H1 (cell line): ENCODE measurements around the gene ARHGAP26. TPM values are rescaled to one million over a fixed set of nuclear protein-coding genes. Genes with fewer than 3 reads are reported as not detected.

Source experiments
- CTCF ChIA-PET: fragments of 300-600 bp; sonication (Branson Sonifier 250); formaldehyde crosslinking; loops from one replicate; lab custom pipeline; 2021; ENCODE audit not compliant: partially characterized antibody; lab: Charles Lee
- POLR2A ChIA-PET: fragments of 300-600 bp; sonication (Branson Sonifier 250); formaldehyde crosslinking; loops from one replicate; lab custom pipeline; 2021; ENCODE audit warnings: inconsistent platforms; ENCODE audit not compliant: partially characterized antibody; lab: Charles Lee
- DNase-seq, 2 experiments: peaks; one replicate each; pipeline versions ENCODE4 v3.0.0 to v3.0.0-alpha.2; 2010 to 2022; ENCODE audit warnings: low spot score in 2 of 2, low read depth in 1 of 2, mixed read lengths in 1 of 2
- FAIRE-seq: peaks from 2 replicates; lab custom pipeline; 2011; peaks lifted over from hg19 to GRCh38; lab: Jason Lieb, UNC
- H2AFZ ChIP-seq: 2 replicates; pipeline ENCODE4 v1.8.1; 2012; ENCODE audit warnings: low read length, inconsistent platforms
- H2AK5ac ChIP-seq: 2 replicates; pipeline ENCODE4 v1.6.1; 2013; ENCODE audit warnings: low read depth, low read length
- H2BK120ac ChIP-seq: replicated peaks from 2 replicates; pipeline ENCODE3; 2013; ENCODE audit warnings: low read depth, low read length, inconsistent platforms
- H2BK12ac ChIP-seq: 2 replicates; pipeline ENCODE4 v1.6.1; 2013; ENCODE audit warnings: low read depth, low read length
- H2BK15ac ChIP-seq: 2 replicates; pipeline ENCODE4 v1.6.1; 2013; ENCODE audit warnings: low read length
- H2BK20ac ChIP-seq: 2 replicates; pipeline ENCODE4 v1.6.1; 2013; ENCODE audit warnings: low read length
- H2BK5ac ChIP-seq: 2 replicates; pipeline ENCODE4 v1.6.1; 2013; ENCODE audit warnings: low read depth, low read length
- H3K14ac ChIP-seq: 2 replicates; pipeline ENCODE4 v1.6.1; 2013; ENCODE audit warnings: inconsistent platforms; ENCODE audit not compliant: insufficient read length
- H3K18ac ChIP-seq: 2 replicates; pipeline ENCODE4 v1.6.1; 2013; ENCODE audit warnings: low read length; ENCODE audit errors: extremely low read depth
- H3K23ac ChIP-seq: 2 replicates; pipeline ENCODE4 v1.6.1; 2013; ENCODE audit warnings: inconsistent platforms; ENCODE audit not compliant: insufficient read length
- H3K23me2 ChIP-seq: 2 replicates; pipeline ENCODE4 v1.6.1; 2013; ENCODE audit warnings: low read depth, low read length
- H3K27ac ChIP-seq: 2 replicates; pipeline ENCODE4 v1.6.1; 2011; ENCODE audit warnings: low read depth, low read length, inconsistent platforms
- H3K27me3 ChIP-seq, 4 experiments: replicated peaks in 1 of 4; 1 replicate in 1 of 4; 2 replicates in 3 of 4; pipeline versions ENCODE4 v1.6.1 to v1.8.1; 2011 to 2013; ENCODE audit warnings: low read length in 3 of 4, mild to moderate bottlenecking in 3 of 4, inconsistent platforms in 2 of 4, mixed read lengths in 2 of 4, moderate library complexity in 1 of 4; ENCODE audit not compliant: control insufficient read depth in 3 of 4, insufficient read depth in 3 of 4; ENCODE audit errors: extremely low read depth in 1 of 4
- H3K36me3 ChIP-seq, 4 experiments: 2 replicates each; pipeline versions ENCODE4 v1.6.1 to v1.8.1; 2011 to 2013; ENCODE audit warnings: mild to moderate bottlenecking in 4 of 4, low read length in 3 of 4, moderate library complexity in 2 of 4, control low read depth in 1 of 4, inconsistent platforms in 1 of 4; ENCODE audit not compliant: insufficient read depth in 4 of 4, control insufficient read depth in 2 of 4
- H3K4ac ChIP-seq: replicated peaks from 2 replicates; pipeline ENCODE3; 2013; ENCODE audit warnings: low read length, low read depth, mixed read lengths, inconsistent platforms; ENCODE audit not compliant: insufficient read length
- H3K4me1 ChIP-seq, 4 experiments: replicated peaks in 1 of 4; 1 replicate in 1 of 4; 2 replicates in 3 of 4; pipeline versions ENCODE4 v1.6.1 to v1.8.1; 2011 to 2013; ENCODE audit warnings: low read length in 3 of 4, inconsistent platforms in 2 of 4, mixed read lengths in 1 of 4; ENCODE audit not compliant: insufficient read depth in 4 of 4, control insufficient read depth in 3 of 4
- H3K4me2 ChIP-seq, 2 experiments: 2 replicates each; pipeline versions ENCODE4 v1.6.1 to v1.8.1; 2011 to 2013; ENCODE audit warnings: low read depth in 2 of 2, low read length in 2 of 2, control low read depth in 1 of 2, inconsistent platforms in 1 of 2, mild to moderate bottlenecking in 1 of 2; ENCODE audit not compliant: insufficient read depth in 1 of 2
- H3K4me3 ChIP-seq, 4 experiments: fragments of 200-600, 300-600 bp in 1 of 4; sonication (generic), shearing (Covaris generic), sonication (Bioruptor Twin) in 1 of 4; 2 replicates each; pipeline versions ENCODE4 v1.5.1 to v1.8.1; 2011 to 2016; ENCODE audit warnings: low read length in 4 of 4, low read depth in 3 of 4, control low read depth in 2 of 4, inconsistent platforms in 2 of 4, mild to moderate bottlenecking in 2 of 4, mixed read lengths in 1 of 4, moderate library complexity in 1 of 4; ENCODE audit not compliant: insufficient read depth in 2 of 4; ENCODE audit errors: extremely low read depth in 1 of 4
- H3K56ac ChIP-seq: replicated peaks from 2 replicates; pipeline ENCODE3; 2013; ENCODE audit warnings: low read depth, mild to moderate bottlenecking, mixed read lengths, low read length, inconsistent platforms; ENCODE audit not compliant: insufficient read length
- H3K79me1 ChIP-seq: 2 replicates; pipeline ENCODE4 v1.6.1; 2013; ENCODE audit warnings: low read depth, low read length, control low read depth
- H3K79me2 ChIP-seq, 2 experiments: 2 replicates each; pipeline versions ENCODE4 v1.6.1 to v1.8.1; 2012 to 2013; ENCODE audit warnings: low read length in 2 of 2, mild to moderate bottlenecking in 2 of 2, inconsistent platforms in 1 of 2; ENCODE audit not compliant: insufficient read depth in 2 of 2, control insufficient read depth in 1 of 2
- H3K9ac ChIP-seq, 4 experiments: replicated peaks in 1 of 4; 1 replicate in 1 of 4; 2 replicates in 3 of 4; pipeline versions ENCODE4 v1.6.1 to v1.8.1; 2011 to 2013; ENCODE audit warnings: low read depth in 3 of 4, low read length in 3 of 4, control low read depth in 2 of 4, mild to moderate bottlenecking in 2 of 4, moderate library complexity in 2 of 4, inconsistent platforms in 1 of 4; ENCODE audit errors: extremely low read depth in 1 of 4
- H3K9me3 ChIP-seq, 2 experiments: 2 replicates each; pipeline versions ENCODE4 v1.6.1 to v1.8.1; 2012 to 2013; ENCODE audit warnings: mild to moderate bottlenecking in 2 of 2, moderate library complexity in 2 of 2, control low read depth in 1 of 2, inconsistent platforms in 1 of 2, low read depth in 1 of 2, low read length in 1 of 2, mixed read lengths in 1 of 2; ENCODE audit not compliant: insufficient read depth in 2 of 2
- H4K20me1 ChIP-seq, 2 experiments: replicated peaks in 1 of 2; 2 replicates each; pipeline versions ENCODE3 to v1.8.1; 2011 to 2013; ENCODE audit warnings: inconsistent platforms in 2 of 2, low read length in 2 of 2, mild to moderate bottlenecking in 1 of 2; ENCODE audit not compliant: insufficient read depth in 2 of 2, control insufficient read depth in 1 of 2
- H4K5ac ChIP-seq: 2 replicates; pipeline ENCODE4 v1.6.1; 2013; ENCODE audit warnings: low read length, low read depth, mixed read lengths, inconsistent platforms; ENCODE audit not compliant: insufficient read length
- H4K8ac ChIP-seq: 2 replicates; pipeline ENCODE4 v1.8.0; 2013; ENCODE audit warnings: mild to moderate bottlenecking, moderate library complexity, low read length, inconsistent platforms; ENCODE audit not compliant: insufficient read depth; ENCODE audit errors: extremely low read depth
- H4K91ac ChIP-seq: replicated peaks from 2 replicates; pipeline ENCODE3; 2013; ENCODE audit warnings: low read length, mixed read lengths, inconsistent platforms; ENCODE audit not compliant: insufficient read length
- CBX5 ChIP-seq: fragments of 300-800, 300-1000 bp; sonication (generic); IDR thresholded peaks from 2 replicates; pipeline ENCODE4 v1.7.1; 2016; ENCODE audit warnings: antibody characterized with exemption, low read length, low read depth
- CEBPB ChIP-seq: IDR thresholded peaks from 2 replicates; pipeline ENCODE4 v1.6.1; 2012; ENCODE audit warnings: low read depth, low read length
- EGR1 ChIP-seq: IDR thresholded peaks from 2 replicates; pipeline ENCODE4 v1.6.1; 2011; ENCODE audit warnings: low read depth, low read length, borderline replicate concordance
- JUN ChIP-seq: IDR thresholded peaks from 2 replicates; pipeline ENCODE4 v1.6.1; 2011; ENCODE audit warnings: low read depth, mild to moderate bottlenecking, improper control_type of control experiment, low read length
- KDM5A ChIP-seq: fragments of 200-600 bp; IDR thresholded peaks from 2 replicates; pipeline ENCODE4 v1.7.1; 2012; ENCODE audit warnings: mild to moderate bottlenecking, low read length, inconsistent platforms, mixed read lengths
- NANOG ChIP-seq: IDR thresholded peaks from 2 replicates; pipeline ENCODE4 v1.6.1; 2011; ENCODE audit warnings: low read length, low read depth, mild to moderate bottlenecking, inconsistent platforms; ENCODE audit not compliant: insufficient read depth, poor library complexity, severe bottlenecking
- PHF8 ChIP-seq: fragments of 200-600 bp; sonication (generic); conservative IDR thresholded peaks from 2 replicates; pipeline ENCODE4 v1.7.1; 2012; ENCODE audit warnings: low read depth, mild to moderate bottlenecking, inconsistent platforms, low read length, moderate library complexity
- RBBP5 ChIP-seq: IDR thresholded peaks from 2 replicates; pipeline ENCODE4 v1.7.1; 2012; ENCODE audit warnings: low read depth, mild to moderate bottlenecking, inconsistent platforms, low read length, moderate library complexity, borderline replicate concordance
- SAP30 ChIP-seq: fragments of 300-600 bp; sonication (generic); IDR thresholded peaks from 2 replicates; pipeline ENCODE4 v1.7.1; 2012; ENCODE audit warnings: low read length, moderate library complexity, mild to moderate bottlenecking, inconsistent platforms; ENCODE audit not compliant: insufficient read depth, insufficient replicate concordance
- SIRT6 ChIP-seq: IDR thresholded peaks from one replicate; pipeline ENCODE4 v1.7.1; 2012; ENCODE audit warnings: low read length, inconsistent platforms
- TAF7 ChIP-seq: optimal IDR thresholded peaks from 2 replicates; pipeline ENCODE3; 2011; ENCODE audit warnings: low read depth, mild to moderate bottlenecking, inconsistent platforms, low read length, moderate library complexity, borderline replicate concordance
- TCF12 ChIP-seq: IDR thresholded peaks from 2 replicates; pipeline ENCODE4 v1.6.1; 2011; ENCODE audit warnings: low read depth, mild to moderate bottlenecking, low read length
- YY1 ChIP-seq: IDR thresholded peaks from 2 replicates; pipeline ENCODE4 v1.6.1; 2011; ENCODE audit warnings: low read depth, mild to moderate bottlenecking, low read length
- WGBS, 2 experiments: shearing (Covaris generic) in 1 of 2; methylation state at CpG; one replicate each; pipeline versions ENCODE4 v1.1.6 to v1.1.7; 2013 to 2015; ENCODE audit warnings: low lambda C conversion rate in 2 of 2, mixed read lengths in 2 of 2, inconsistent platforms in 1 of 2, low coverage in 1 of 2, missing lambda C conversion rate in 1 of 2; ENCODE audit not compliant: insufficient replicate concordance in 2 of 2, insufficient coverage in 1 of 2, insufficient read length in 1 of 2; ENCODE audit errors: extremely low coverage in 1 of 2, missing lambda C conversion rate in 1 of 2; 5-methylcytosine and 5-hydroxymethylcytosine counted together
- polyA plus RNA-seq, 7 experiments: library from polyadenylated mRNA; depleted of rRNA in 3 of 7; stranded (reverse) in 5 of 7; unstranded in 2 of 7; fragments of >200 nt in 5 of 7; fragments of 200-250 nt in 2 of 7; gene quantifications; 1 replicate in 5 of 7; 2 replicates in 1 of 7; 4 replicates in 1 of 7; pipeline versions ENCODE4 v1.2.1 to v1.2.3, GENCODE V29; 2011 to 2013; ENCODE audit warnings: missing spikeins in 2 of 7, mixed read lengths in 2 of 7
- total RNA-seq: library from RNA; stranded (reverse); fragmentation: NEBNext Ultra II Directional; extraction: Animal tissue kit (Norgen Biotek cat#: 25700); gene quantifications from 2 replicates; pipeline ENCODE4 v1.2.1, GENCODE V29; 2021
- TF ChIP-seq, protein P1 (sequence below): IDR thresholded peaks from 2 replicates; pipeline ENCODE4 v1.6.1; 2011; ENCODE audit warnings: low read depth, mild to moderate bottlenecking, low read length; ENCODE audit not compliant: insufficient read depth

ARHGAP26 gene
- total and polyA plus RNA-seq, 2 of the 8 experiments (the other 6 are each of a cell fraction or from before 2014, with no cell fraction given) = 7.1 to 24.8 TPM

DNA sequence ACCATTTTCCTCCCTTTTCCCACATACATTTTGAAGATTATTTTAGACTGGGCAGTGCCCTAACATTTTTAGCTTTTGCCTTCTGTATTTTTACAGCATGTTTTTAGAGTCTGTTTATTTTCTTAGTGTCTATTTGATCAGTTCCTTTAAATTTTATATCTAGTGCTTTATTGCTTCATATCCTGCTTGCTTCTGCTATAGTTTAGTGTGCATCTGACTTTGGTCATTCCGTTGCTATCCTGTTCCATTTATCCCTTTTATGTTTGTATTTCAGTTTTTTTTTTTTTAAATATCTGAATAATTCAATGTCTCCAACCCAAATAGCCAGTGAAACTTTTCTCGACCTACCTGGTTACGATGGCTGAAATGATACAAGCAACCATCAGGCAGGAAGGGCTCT lies 203.8 kb downstream of the ARHGAP26 start:
- no peak overlapping the region for H4K91ac ChIP-seq
- H3K4me2 ChIP-seq = no peak overlapping the region
- H2AK5ac ChIP-seq = no peak overlapping the region
- H3K14ac ChIP-seq = no peak overlapping the region
- no peak overlapping the region for H2BK15ac ChIP-seq
- H3K56ac ChIP-seq = no peak overlapping the region
- H4K20me1 ChIP-seq = no peaks in the 10 kb centered on the region
- H4K5ac ChIP-seq = no peak overlapping the region
- CTCF ChIA-PET = interaction anchor here (0.6 to 1.3 kb wide), 4 partner anchors 49 to 745 kb away, joined by 4 read pairs; no protein-coding TSS in a partner anchor
- H2BK5ac ChIP-seq = no peak overlapping the region
- no peak overlapping the region for H3K18ac ChIP-seq
- no peak overlapping the region for H3K27ac ChIP-seq
- 93% methylated on average over 3 of the region's 3 CpGs; no CpG with 5 or more reads in 1 of the 2 experiments for WGBS, 2 experiments
- H3K79me2 ChIP-seq = no peaks in the 10 kb centered on the region
- H2BK20ac ChIP-seq = no peak overlapping the region
- H3K23ac ChIP-seq = no peak overlapping the region
- no peaks in the 10 kb centered on the region for H3K9me3 ChIP-seq
- H3K23me2 ChIP-seq = no peaks in the 10 kb centered on the region
- no peak overlapping the region for H3K4me3 ChIP-seq
- H3K9ac ChIP-seq = no peak overlapping the region
- DNase-seq = no peak
- H2BK120ac ChIP-seq = no peak overlapping the region
- POLR2A ChIA-PET = interaction anchor here (1.0 kb wide), 1 partner anchor 27 kb away, joined by 3 read pairs; no protein-coding TSS in a partner anchor
- H3K36me3 ChIP-seq = no peaks in the 10 kb centered on the region
- no peak overlapping the region for H4K8ac ChIP-seq
- H3K4me1 ChIP-seq = no peaks in the 10 kb centered on the region
- H2AFZ ChIP-seq = no peak overlapping the region
- no peak for FAIRE-seq
- H3K27me3 ChIP-seq = no peaks in the 10 kb centered on the region
- no peak overlapping the region for H2BK12ac ChIP-seq
- no peaks in the 10 kb centered on the region for H3K79me1 ChIP-seq
- H3K4ac ChIP-seq = no peak overlapping the region
- TF ChIP-seq KDM5A (no peak), CEBPB (no peak), CBX5 (no peak), TAF7 (no peak), TCF12 (no peak), YY1 (no peak), SIRT6 (no peak), RBBP5 (no peak), NANOG (no peak), SAP30 (no peak), EGR1 (no peak), JUN (no peak), PHF8 (no peak)
- TF ChIP-seq, protein P1, sequence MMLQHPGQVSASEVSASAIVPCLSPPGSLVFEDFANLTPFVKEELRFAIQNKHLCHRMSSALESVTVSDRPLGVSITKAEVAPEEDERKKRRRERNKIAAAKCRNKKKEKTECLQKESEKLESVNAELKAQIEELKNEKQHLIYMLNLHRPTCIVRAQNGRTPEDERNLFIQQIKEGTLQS = no peak
